Bronchial epithelial cell (primary cell): ENCODE measurements around the gene STXBP6. TPM values are rescaled to one million over a fixed set of nuclear protein-coding genes. Genes with fewer than 3 reads are reported as not detected.

ENCODE experiments used
- DNase-seq: peaks from one replicate; pipeline ENCODE4 v3.0.0-alpha.2; 2010; ENCODE audit warnings: low read depth
- FAIRE-seq: peaks from 2 replicates; lab custom pipeline; 2011; peaks lifted over from hg19 to GRCh38; lab: Jason Lieb, UNC
- H3K27me3 ChIP-seq: 2 replicates; pipeline ENCODE4 v1.5.1; 2011; ENCODE audit warnings: low read length; ENCODE audit not compliant: control insufficient read depth, insufficient read depth
- H3K36me3 ChIP-seq: 2 replicates; pipeline ENCODE4 v1.5.1; 2011; ENCODE audit warnings: low read length; ENCODE audit not compliant: control insufficient read depth, insufficient read depth
- H3K4me3 ChIP-seq: 2 replicates; pipeline ENCODE4 v1.5.1; 2011; ENCODE audit warnings: mild to moderate bottlenecking, low read depth, low read length, control low read depth
- total RNA-seq: library from RNA; depleted of rRNA; stranded (reverse); fragments of >200 nt; gene quantifications from 2 replicates; pipeline ENCODE4 v1.2.1, GENCODE V29; 2014
- TF ChIP-seq, protein P1 (sequence below): IDR thresholded peaks from 2 replicates; pipeline ENCODE4 v1.5.1; 2011; ENCODE audit warnings: mild to moderate bottlenecking, moderate library complexity, low read length, control low read depth, inconsistent platforms; ENCODE audit not compliant: insufficient read depth, severe bottlenecking

STXBP6 gene
- total RNA-seq, 1 donor from 2014 or later: not detected

DNA sequence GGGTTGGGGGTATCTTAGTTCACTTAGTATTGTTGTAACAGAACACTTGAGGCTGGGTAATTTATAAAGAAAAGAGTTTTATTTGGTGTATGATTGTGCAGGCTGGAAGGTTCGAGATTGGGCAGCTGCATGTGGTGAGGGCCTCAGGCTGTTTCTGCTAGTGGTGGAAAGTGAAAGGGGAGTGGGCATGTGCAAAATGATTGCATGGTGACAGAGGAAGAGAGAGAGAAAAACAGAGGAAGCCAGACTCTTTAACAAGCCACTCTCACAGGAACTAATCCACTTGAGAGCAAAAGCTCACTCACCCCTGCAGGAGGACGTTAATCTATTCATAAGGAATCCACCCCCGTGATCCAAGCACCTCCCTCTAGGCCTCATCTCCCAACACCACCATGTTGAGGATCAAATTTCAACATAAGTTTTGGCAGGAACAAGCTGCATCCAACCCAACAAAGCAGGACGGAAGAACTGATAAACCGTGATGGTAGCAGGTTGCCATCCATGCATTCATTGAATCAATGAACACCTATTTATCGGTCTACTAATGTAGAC lies 251.0 kb downstream of the STXBP6 start:
- Histone ChIP-seq H3K36me3 (no peaks in the 10 kb centered on the region), H3K4me3 (no peak overlapping the region), H3K27me3 (no peaks in the 10 kb centered on the region)
- FAIRE-seq: no peak
- TF ChIP-seq, protein P1, sequence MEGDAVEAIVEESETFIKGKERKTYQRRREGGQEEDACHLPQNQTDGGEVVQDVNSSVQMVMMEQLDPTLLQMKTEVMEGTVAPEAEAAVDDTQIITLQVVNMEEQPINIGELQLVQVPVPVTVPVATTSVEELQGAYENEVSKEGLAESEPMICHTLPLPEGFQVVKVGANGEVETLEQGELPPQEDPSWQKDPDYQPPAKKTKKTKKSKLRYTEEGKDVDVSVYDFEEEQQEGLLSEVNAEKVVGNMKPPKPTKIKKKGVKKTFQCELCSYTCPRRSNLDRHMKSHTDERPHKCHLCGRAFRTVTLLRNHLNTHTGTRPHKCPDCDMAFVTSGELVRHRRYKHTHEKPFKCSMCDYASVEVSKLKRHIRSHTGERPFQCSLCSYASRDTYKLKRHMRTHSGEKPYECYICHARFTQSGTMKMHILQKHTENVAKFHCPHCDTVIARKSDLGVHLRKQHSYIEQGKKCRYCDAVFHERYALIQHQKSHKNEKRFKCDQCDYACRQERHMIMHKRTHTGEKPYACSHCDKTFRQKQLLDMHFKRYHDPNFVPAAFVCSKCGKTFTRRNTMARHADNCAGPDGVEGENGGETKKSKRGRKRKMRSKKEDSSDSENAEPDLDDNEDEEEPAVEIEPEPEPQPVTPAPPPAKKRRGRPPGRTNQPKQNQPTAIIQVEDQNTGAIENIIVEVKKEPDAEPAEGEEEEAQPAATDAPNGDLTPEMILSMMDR: no peak
- no peak for DNase-seq

DNA sequence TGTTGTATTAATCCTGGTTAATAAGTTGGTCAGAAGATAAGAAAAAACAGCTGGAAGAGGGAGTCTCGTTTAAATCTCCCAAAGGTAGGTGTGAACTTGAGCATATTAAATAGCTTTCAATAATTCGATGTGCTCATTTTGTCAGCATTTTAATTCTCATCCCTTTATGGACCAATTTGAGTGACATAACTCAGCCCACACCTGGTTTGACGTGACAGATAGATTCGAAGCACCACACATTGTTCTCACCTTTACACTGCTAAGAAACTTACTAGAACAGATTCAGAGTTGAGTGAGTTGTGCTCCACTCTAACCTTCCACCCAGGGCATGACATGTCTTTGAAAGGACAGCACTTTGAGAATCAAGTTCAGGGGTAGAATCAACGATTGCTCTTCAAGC lies 254.5 kb downstream of the STXBP6 start:
- Histone ChIP-seq H3K36me3 (no peaks in the 10 kb centered on the region), H3K4me3 (no peak overlapping the region), H3K27me3 (no peaks in the 10 kb centered on the region)
- no peak for FAIRE-seq
- DNase-seq: no peak
- TF ChIP-seq, protein P1: no peak

DNA sequence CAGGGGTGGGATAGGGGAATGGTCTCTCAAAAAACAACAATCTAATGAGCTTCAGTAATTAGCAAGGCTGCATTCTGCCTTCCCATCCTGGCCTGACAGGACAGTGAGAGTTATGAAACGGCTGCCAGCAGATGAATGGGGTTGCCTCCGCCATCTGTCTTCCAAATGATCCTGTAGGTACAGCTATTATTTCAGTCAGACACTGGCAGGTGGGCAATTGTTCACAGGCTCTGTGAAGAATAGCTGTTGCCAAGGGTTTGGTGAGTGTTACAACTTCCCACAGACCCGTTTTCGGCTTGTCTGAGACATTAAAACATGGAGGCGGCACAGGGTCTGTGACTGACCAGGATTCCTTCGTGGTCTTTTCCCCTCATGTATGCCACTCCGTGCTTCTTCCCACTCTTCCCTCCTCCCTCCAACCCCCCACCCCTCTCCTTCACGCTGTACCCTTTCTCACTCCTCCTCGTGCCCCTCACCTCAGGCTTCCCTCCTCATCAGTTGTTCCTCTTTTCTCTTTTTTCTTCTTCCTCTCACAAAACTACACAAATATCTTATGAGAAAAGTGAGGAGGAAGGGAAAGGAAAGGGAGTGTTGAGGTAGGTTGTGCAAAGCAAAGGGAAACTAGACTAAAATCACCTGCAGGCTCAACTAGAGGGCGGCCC lies 255.2 kb downstream of the STXBP6 start:
- FAIRE-seq: no peak
- Histone ChIP-seq H3K27me3 (no peaks in the 10 kb centered on the region), H3K4me3 (no peak overlapping the region), H3K36me3 (no peaks in the 10 kb centered on the region)
- TF ChIP-seq, protein P1: no peak
- DNase-seq: no peak

DNA sequence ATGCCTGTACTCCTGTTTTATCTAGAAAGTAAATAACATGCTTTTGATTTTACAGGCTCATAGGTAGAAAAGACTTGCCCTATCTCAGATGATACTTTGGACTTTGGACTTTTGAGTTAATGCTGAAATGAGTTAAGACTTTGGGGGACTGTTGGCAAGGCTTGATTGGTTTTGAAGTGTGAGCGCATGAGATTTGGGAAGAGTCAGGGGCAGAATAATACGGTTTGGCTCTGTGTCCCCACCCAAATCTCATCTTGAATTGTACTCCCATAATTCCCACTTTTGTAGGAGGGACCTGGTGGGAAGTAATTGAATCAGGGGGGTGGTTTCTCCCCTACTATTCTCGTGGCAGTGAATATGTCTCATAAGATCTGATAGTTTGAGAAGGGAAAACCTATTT lies 259.8 kb downstream of the STXBP6 start:
- TF ChIP-seq, protein P1: no peak
- no peak for DNase-seq
- Histone ChIP-seq H3K4me3 (no peak overlapping the region), H3K27me3 (no peaks in the 10 kb centered on the region), H3K36me3 (no peaks in the 10 kb centered on the region)
- FAIRE-seq: no peak

DNA sequence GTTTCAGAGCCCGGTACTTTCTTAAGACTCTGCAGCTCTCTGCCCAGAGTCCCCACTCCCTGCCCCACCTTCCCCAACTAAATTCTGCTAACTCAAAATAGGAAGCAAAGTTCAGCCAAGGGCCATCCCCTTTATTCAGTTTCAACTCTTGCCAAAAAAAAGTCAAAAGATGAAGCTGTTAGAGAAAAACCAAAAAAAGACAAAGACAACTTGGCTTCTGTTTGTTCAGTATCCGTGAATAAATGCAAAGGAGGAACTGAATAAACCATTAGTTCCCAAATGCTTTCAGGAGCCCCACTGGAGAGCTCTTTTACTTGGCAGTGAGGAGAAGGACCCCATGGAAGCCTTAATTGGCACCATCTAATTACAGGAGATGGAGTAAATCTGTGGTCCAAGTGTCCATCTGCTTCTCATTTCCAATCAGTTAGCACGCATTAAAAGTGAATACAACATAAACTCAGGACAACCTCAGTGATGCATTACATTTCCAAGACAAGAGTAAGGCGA lies 260.5 kb downstream of the STXBP6 start:
- TF ChIP-seq, protein P1: no peak
- H3K36me3 ChIP-seq: no peaks in the 10 kb centered on the region
- no peak for FAIRE-seq

More for the DNA sequence above, 260.5 kb downstream of the STXBP6 start:
- H3K4me3 ChIP-seq: no peak overlapping the region
- DNase-seq: no peak
- no peaks in the 10 kb centered on the region for H3K27me3 ChIP-seq
